Activated CD8-positive, alpha-beta memory T cell treated with anti-CD3 and anti-CD28 coated beads, Interleukin-2, amount 10 ng/mL, durations not matched to agents 7 days and 5 days (primary cell): ENCODE results near the gene PRKCE. TPM values are rescaled to one million over a fixed set of nuclear protein-coding genes. Genes with fewer than 3 reads are reported as not detected.

Experiments
- ATAC-seq: fragments of 150-1000 bp; cut with Tn5 transposase; one replicate; pipeline ENCODE4 v1.10.0; 2021; ENCODE audit warnings: moderate library complexity
- CTCF ChIA-PET: fragments of 350-600 bp; sonication (Branson Sonifier 250); formaldehyde crosslinking; loops from one replicate; lab custom pipeline; 2021; ENCODE audit warnings: antibody characterized with exemption; lab: Charles Lee
- DNase-seq: peaks from one replicate; pipeline ENCODE4 v3.0.0-alpha.2; 2020
- H3K27ac Mint-ChIP-seq: one replicate; pipeline ENCODE4 v1.8.0; 2021; ENCODE audit warnings: mild to moderate bottlenecking, mixed read lengths
- H3K27me3 Mint-ChIP-seq: one replicate; pipeline ENCODE4 v1.8.0; 2021; ENCODE audit warnings: mixed read lengths
- H3K36me3 Mint-ChIP-seq: one replicate; pipeline ENCODE4 v1.8.0; 2021; ENCODE audit warnings: mild to moderate bottlenecking, mixed read lengths
- H3K4me1 Mint-ChIP-seq: one replicate; pipeline ENCODE4 v1.8.0; 2021; ENCODE audit warnings: mixed read lengths
- H3K4me3 Mint-ChIP-seq: one replicate; pipeline ENCODE4 v1.8.0; 2021; ENCODE audit warnings: mild to moderate bottlenecking, moderate library complexity, mixed read lengths
- H3K9me3 Mint-ChIP-seq: one replicate; pipeline ENCODE4 v1.8.0; 2022; ENCODE audit warnings: low read depth, mixed read lengths
- total RNA-seq, 2 experiments: library from RNA; stranded (reverse); gene quantifications; one replicate each; pipeline ENCODE4 v1.2.3, GENCODE V29; 2021

PRKCE gene
- total RNA-seq, 2 experiments from 2014 or later = 16.7 to 39.2 TPM

DNA sequence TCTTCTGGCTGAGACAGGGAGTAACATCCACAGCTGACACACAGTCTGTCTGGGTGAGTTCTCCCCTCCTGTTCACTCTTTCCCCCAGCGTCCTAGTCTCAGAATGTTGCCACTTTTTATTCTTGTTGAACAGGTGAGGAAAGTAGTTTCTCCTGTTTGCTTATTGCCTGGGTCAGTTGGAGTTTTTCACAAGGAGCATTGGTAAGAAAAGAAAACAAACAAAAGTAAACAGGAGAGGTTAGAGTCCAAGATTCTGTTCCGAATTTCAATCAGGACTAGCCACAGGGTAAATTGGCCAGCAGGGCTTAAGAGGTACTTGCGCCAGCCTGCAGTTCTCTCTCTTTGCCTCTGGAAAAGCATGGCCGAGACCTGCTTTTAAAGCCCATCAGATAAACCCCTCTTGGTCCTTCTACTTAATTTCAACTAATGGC lies 390.7 kb downstream of the PRKCE start:
- peaks cover 2% of the 10 kb centered on the region for H3K9me3 Mint-ChIP-seq
- CTCF ChIA-PET = interaction anchor here (1.5 kb wide), 1 partner anchor 21 kb away, joined by 6 read pairs; no protein-coding TSS in a partner anchor
- DNase-seq = no peak
- peaks cover 8% of the 10 kb centered on the region for H3K4me1 Mint-ChIP-seq
- peaks cover 8% of the 10 kb centered on the region for H3K36me3 Mint-ChIP-seq
- H3K27ac Mint-ChIP-seq = no peak overlapping the region
- H3K4me3 Mint-ChIP-seq = no peak overlapping the region
- ATAC-seq = no peak
- no peaks in the 10 kb centered on the region for H3K27me3 Mint-ChIP-seq

DNA sequence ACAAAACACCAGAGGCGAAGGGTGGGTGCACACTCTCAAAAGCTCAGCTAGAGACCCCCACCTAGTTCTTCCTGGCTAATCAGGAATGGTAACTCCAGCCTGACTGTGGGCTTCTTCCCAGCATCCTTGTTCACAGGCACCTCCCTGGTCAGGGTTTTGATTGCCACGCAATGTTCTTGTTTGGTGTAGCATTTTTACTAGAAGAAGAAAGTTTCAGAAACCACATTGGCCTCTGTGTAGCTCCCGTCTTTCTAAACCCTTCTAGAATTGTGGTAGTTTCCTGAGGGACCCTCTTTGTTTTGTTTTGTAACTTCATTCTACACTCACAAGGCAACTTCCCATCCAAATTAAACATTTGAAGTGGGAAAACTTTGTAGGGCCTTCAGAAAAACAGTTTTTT lies 391.2 kb downstream of the PRKCE start:
- peaks cover 2% of the 10 kb centered on the region for H3K9me3 Mint-ChIP-seq
- H3K27me3 Mint-ChIP-seq = no peaks in the 10 kb centered on the region
- no peak overlapping the region for H3K27ac Mint-ChIP-seq
- CTCF ChIA-PET = interaction anchor here (1.5 kb wide), 1 partner anchor 20 kb away, joined by 6 read pairs; no protein-coding TSS in a partner anchor
- ATAC-seq (no peak), DNase-seq (no peak)
- peaks cover 10% of the 10 kb centered on the region for H3K36me3 Mint-ChIP-seq
- H3K4me1 Mint-ChIP-seq = peaks cover 10% of the 10 kb centered on the region
- H3K4me3 Mint-ChIP-seq = no peak overlapping the region

- H3K27ac Mint-ChIP-seq = no peak overlapping the region
- peaks cover 2% of the 10 kb centered on the region for H3K9me3 Mint-ChIP-seq
- peaks cover 10% of the 10 kb centered on the region for H3K36me3 Mint-ChIP-seq
- ATAC-seq = peak; percentile 6
- H3K27me3 Mint-ChIP-seq = no peaks in the 10 kb centered on the region
- H3K4me3 Mint-ChIP-seq = no peak overlapping the region
- H3K4me1 Mint-ChIP-seq = peaks cover 16% of the 10 kb centered on the region
- CTCF ChIA-PET = interaction anchor here (1.6 kb wide), 1 partner anchor 17 kb away, joined by 7 read pairs; no protein-coding TSS in a partner anchor
- no peak for DNase-seq
These were observed 394.4 kb downstream of the PRKCE start for GRCh38 chr2:46045888-46046287.

DNA sequence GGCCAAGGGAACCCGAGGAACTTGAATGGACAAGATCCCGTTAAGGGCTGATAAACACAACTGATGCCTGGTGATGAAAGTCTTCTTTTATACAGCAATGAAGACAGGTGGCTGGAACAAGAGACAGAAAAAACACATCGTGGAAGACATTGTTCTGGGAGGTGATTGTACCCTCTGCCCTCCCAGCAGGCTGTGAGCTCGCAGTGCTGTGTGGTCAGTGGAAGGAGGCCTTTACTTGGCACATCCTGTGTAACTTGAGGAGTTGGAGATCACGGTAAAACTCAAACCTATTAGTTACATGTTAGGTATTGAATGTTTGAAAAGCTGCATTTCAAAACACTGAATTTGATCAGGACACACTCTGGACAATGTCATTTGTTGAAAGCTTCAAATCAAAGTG lies 395.8 kb downstream of the PRKCE start:
- Mint-ChIP-seq H3K4me1 (peaks cover 29% of the 10 kb centered on the region), H3K4me3 (no peak overlapping the region), H3K36me3 (peaks cover 19% of the 10 kb centered on the region), H3K27ac (no peak overlapping the region), H3K27me3 (no peaks in the 10 kb centered on the region), H3K9me3 (peaks cover 2% of the 10 kb centered on the region)
- DNase-seq (no peak), ATAC-seq (no peak)
- CTCF ChIA-PET = interaction anchor here (1.6 kb wide), 1 partner anchor 16 kb away, joined by 7 read pairs; no protein-coding TSS in a partner anchor

DNA sequence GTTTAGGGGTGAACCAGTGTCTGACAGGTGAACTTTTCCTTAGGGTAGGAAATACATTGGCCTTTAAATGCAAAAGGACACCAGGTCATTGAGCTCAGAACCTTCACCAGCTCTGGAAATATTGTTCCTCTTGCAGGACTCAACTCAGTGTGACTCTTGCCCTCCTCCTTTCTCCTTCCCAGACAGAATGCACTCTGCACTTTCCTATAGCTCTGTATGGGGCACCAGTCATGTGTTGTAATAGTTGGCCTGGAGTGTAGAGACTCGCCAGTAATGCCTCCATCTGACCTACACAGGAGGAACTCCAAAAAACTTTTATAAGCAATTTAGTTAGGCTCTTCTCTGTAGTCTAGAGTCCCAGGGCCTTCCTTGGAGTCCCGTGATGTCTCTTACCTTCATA lies 397.2 kb downstream of the PRKCE start:
- peaks cover 39% of the 10 kb centered on the region for H3K4me1 Mint-ChIP-seq
- CTCF ChIA-PET = interaction anchor here (1.5 to 5.1 kb wide), 3 partner anchors 13 to 35 kb away, joined by 3 to 38 read pairs (median 7); no protein-coding TSS in a partner anchor
- H3K27me3 Mint-ChIP-seq = no peaks in the 10 kb centered on the region
- H3K36me3 Mint-ChIP-seq = peaks cover 26% of the 10 kb centered on the region
- DNase-seq (no peak), ATAC-seq (no peak)
- H3K4me3 Mint-ChIP-seq = no peak overlapping the region
- H3K27ac Mint-ChIP-seq = no peak overlapping the region
- no peaks in the 10 kb centered on the region for H3K9me3 Mint-ChIP-seq

GRCh38 chr2:46050027-46050426 lies 398.6 kb downstream of the PRKCE start:
- CTCF ChIA-PET = interaction anchor here (1.5 to 5.1 kb wide), 3 partner anchors 12 to 37 kb away, joined by 3 to 38 read pairs (median 7); no protein-coding TSS in a partner anchor
- Mint-ChIP-seq H3K9me3 (no peaks in the 10 kb centered on the region), H3K27me3 (no peaks in the 10 kb centered on the region), H3K36me3 (peaks cover 28% of the 10 kb centered on the region), H3K4me1 (peaks cover 39% of the 10 kb centered on the region), H3K4me3 (no peak overlapping the region), H3K27ac (no peak overlapping the region)
- ATAC-seq (no peak), DNase-seq (no peak)

DNA sequence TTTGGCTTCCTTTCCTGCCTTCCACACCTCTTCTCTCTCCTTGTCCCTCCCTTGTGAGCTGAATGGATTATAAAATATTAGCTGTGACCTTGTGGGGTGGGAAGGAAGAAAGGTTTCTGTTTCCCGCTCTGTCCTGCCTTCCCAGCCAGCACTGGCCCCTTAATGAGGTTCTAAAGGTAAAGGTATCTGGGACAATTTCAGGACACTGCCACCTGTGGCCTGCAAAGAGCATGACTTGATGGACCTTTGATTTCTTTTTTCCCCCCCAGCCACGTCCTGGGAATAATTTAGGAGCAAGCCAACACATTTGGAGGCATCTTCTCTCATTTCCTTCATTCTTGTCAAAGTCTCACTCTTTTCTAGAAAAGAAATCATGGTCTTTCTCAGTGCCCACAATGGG lies 399.0 kb downstream of the PRKCE start:
- peaks cover 27% of the 10 kb centered on the region for H3K36me3 Mint-ChIP-seq
- no peaks in the 10 kb centered on the region for H3K9me3 Mint-ChIP-seq
- no peak for DNase-seq
- CTCF ChIA-PET = interaction anchor here (5.1 kb wide), 1 partner anchor 12 kb away, joined by 38 read pairs; no protein-coding TSS in a partner anchor
- H3K4me3 Mint-ChIP-seq = no peak overlapping the region
- no peaks in the 10 kb centered on the region for H3K27me3 Mint-ChIP-seq
- H3K4me1 Mint-ChIP-seq = peaks cover 36% of the 10 kb centered on the region
- peak overlapping the region; percentile 24 for H3K27ac Mint-ChIP-seq
- ATAC-seq = no peak

GRCh38 chr2:46051085-46051484 lies 399.6 kb downstream of the PRKCE start:
- CTCF ChIA-PET = interaction anchor here (0.8 to 5.1 kb wide), 3 partner anchors 11 to 38 kb away, joined by 3 to 38 read pairs (median 4); no protein-coding TSS in a partner anchor
- H3K27ac Mint-ChIP-seq = no peak overlapping the region
- DNase-seq (no peak), ATAC-seq (peak; percentile 42)
- H3K27me3 Mint-ChIP-seq = no peaks in the 10 kb centered on the region
- H3K4me1 Mint-ChIP-seq = peaks cover 31% of the 10 kb centered on the region
- no peaks in the 10 kb centered on the region for H3K9me3 Mint-ChIP-seq
- peaks cover 28% of the 10 kb centered on the region for H3K36me3 Mint-ChIP-seq
- no peak overlapping the region for H3K4me3 Mint-ChIP-seq

DNA sequence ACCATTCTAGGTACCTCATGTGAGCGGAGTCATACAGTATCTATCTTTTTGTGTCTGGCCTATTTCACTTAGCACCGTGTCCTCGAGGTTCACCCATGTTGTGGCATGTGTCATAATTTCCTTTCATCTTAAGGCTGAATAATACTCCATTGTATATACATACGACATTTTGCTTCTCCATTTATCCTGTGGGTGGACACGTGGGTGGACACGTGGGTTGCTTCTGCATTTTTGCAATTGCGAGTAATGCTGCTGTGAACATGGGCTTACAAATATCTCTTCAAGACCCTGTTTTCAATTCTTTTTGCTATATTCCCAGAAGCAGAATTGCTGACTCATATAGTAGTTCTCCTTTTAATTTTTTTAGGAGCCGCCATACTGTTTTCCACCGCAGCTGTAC lies 402.1 kb downstream of the PRKCE start:
- Mint-ChIP-seq H3K36me3 (peaks cover 26% of the 10 kb centered on the region), H3K4me1 (peaks cover 42% of the 10 kb centered on the region), H3K27me3 (no peaks in the 10 kb centered on the region), H3K4me3 (no peak overlapping the region), H3K27ac (no peak overlapping the region), H3K9me3 (no peaks in the 10 kb centered on the region)
- CTCF ChIA-PET = interaction anchor here (0.8 kb wide), 1 partner anchor 9 kb away, joined by 3 read pairs; no protein-coding TSS in a partner anchor
- ATAC-seq = no peak
- no peak for DNase-seq

- peaks cover 30% of the 10 kb centered on the region for H3K4me1 Mint-ChIP-seq
- H3K9me3 Mint-ChIP-seq = no peaks in the 10 kb centered on the region
- H3K27me3 Mint-ChIP-seq = no peaks in the 10 kb centered on the region
- CTCF ChIA-PET = no interaction called here
- no peak for DNase-seq
- H3K27ac Mint-ChIP-seq = no peak overlapping the region
- peaks cover 20% of the 10 kb centered on the region for H3K36me3 Mint-ChIP-seq
- no peak overlapping the region for H3K4me3 Mint-ChIP-seq
- ATAC-seq = no peak
These were observed 405.1 kb downstream of the PRKCE start for GRCh38 chr2:46056541-46056940.

- Mint-ChIP-seq H3K27ac (no peak overlapping the region), H3K36me3 (peaks cover 14% of the 10 kb centered on the region), H3K27me3 (no peaks in the 10 kb centered on the region), H3K4me1 (peaks cover 27% of the 10 kb centered on the region), H3K9me3 (no peaks in the 10 kb centered on the region), H3K4me3 (no peak overlapping the region)
- CTCF ChIA-PET = interaction anchor here (0.6 kb wide), 1 partner anchor 1845 kb away, joined by 3 read pairs; no protein-coding TSS in a partner anchor
- no peak for ATAC-seq
- no peak for DNase-seq
These were observed 406.7 kb downstream of the PRKCE start for GRCh38 chr2:46058140-46058539.

DNA sequence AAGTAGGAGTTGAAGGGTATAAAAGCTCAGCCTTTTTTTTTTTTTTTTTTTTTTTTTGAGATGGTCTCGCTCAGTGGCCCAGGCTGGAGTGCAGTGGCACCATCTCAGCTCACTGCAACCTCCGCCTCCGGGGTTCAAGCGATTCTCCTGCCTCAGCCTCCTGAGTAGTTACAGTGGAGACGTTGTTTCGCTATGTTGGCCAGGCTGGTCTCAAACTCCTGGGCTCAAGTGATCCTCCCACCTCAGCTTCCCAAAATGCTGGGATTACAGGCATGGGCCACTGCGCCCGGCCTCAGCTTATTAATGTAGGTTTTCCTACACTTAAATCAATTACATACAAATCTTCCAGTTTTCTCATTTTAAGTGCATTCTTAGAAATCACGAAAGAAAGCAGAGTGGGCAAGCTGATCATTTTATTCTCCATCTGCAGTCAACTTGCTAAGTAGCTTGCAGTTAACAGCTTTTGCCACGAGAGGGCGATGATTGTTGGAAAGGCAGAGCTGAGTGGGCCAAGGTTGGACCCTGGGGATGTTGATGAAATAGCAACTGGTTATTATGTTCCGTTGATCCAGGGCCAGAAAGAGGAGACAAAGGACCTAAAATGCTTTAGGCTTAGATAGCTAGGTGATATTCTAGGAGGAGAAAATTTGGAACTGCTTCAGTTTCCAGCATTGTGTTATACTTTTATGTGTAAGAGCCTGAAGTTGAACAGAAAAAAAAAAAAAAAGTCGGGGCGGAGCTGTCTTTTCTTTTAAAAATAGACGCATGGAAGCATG lies 411.4 kb downstream of the PRKCE start:
- H3K27me3 Mint-ChIP-seq = no peaks in the 10 kb centered on the region
- H3K9me3 Mint-ChIP-seq = no peaks in the 10 kb centered on the region
- H3K36me3 Mint-ChIP-seq = peaks cover 4% of the 10 kb centered on the region
- ATAC-seq (peak; percentile 69), DNase-seq (peak; percentile 89)
- CTCF ChIA-PET = interaction anchor here (0.7 to 3.2 kb wide), 57 partner anchors 8 to 588 kb away, joined by 3 to 38 read pairs (median 4); partner anchors contain the start of gene EPAS1
- H3K4me1 Mint-ChIP-seq = peaks cover 43% of the 10 kb centered on the region
- no peak overlapping the region for H3K4me3 Mint-ChIP-seq
- H3K27ac Mint-ChIP-seq = peak overlapping the region; percentile 45

DNA sequence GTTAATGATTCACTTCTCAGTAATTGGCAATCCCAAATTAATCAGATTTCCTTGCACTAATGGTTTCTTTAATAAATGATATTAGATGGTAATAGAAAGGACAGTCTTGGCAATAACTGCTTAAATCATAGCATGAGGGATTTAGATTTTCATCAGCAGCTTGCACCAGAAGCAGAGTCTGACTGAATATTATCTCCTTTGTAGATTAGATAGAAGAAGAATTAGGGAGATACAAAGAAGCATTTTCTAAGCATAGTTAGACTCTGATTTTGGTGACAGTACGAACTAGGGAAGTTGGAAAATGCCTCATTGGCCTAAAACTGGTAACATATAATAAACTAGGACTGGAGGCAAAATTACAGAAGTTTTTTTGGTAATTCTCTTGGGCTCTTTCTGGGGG lies 412.9 kb downstream of the PRKCE start:
- Mint-ChIP-seq H3K4me3 (no peak overlapping the region), H3K4me1 (peaks cover 40% of the 10 kb centered on the region), H3K27me3 (no peaks in the 10 kb centered on the region), H3K9me3 (no peaks in the 10 kb centered on the region), H3K36me3 (peaks cover 4% of the 10 kb centered on the region), H3K27ac (no peak overlapping the region)
- CTCF ChIA-PET = interaction anchor here (0.6 to 2.7 kb wide), 7 partner anchors 9 to 299 kb away, joined by 3 to 22 read pairs (median 5); no protein-coding TSS in a partner anchor
- ATAC-seq = no peak
- no peak for DNase-seq
